ENCODE results near the gene RYR2. TPM values are rescaled to one million over a fixed set of nuclear protein-coding genes. Genes with fewer than 3 reads are reported as not detected.

The RYR2 gene
- total and polyA plus RNA-seq, 4 donors = 2.6 to 128 (median 17.7) TPM

GRCh38 chr1:237619553-237619952, 577.6 kb downstream of the RYR2 start:
- Histone ChIP-seq H3K9me3 (ENCODE audit: control insufficient read depth, low read length) (peaks cover 2% of the 10 kb centered on the region), H3K27me3 (ENCODE audit: control insufficient read depth in 1 of 2, insufficient read depth in 2 of 2, low read length in 1 of 2) (no peaks in the 10 kb centered on the region), H3K4me1 (ENCODE audit: control insufficient read depth in 1 of 2, insufficient read depth in 2 of 2, low read length in 2 of 2) (no peaks in the 10 kb centered on the region), H3K4me3 (ENCODE audit: low read length in 2 of 2) (no peak overlapping the region), H3K27ac (ENCODE audit: low read depth in 1 of 2, low read length in 2 of 2) (no peak overlapping the region), H3K36me3 (ENCODE audit: control insufficient read depth in 1 of 2, insufficient read depth in 2 of 2, low read length in 1 of 2) (peaks cover 7 to 14% of the 10 kb centered on the region in 2 donors)
- intact Hi-C loops (cut with DNase I) = no loop called here
- ATAC-seq (ENCODE audit: low FRiP score) (no peak), DNase-seq (no peak)
- 95% methylated on average over 5 of the region's 5 CpGs for WGBS, 2 donors

- H3K4me1 ChIP-seq (ENCODE audit: control insufficient read depth in 1 of 2, insufficient read depth in 2 of 2, low read length in 2 of 2) = no peaks in the 10 kb centered on the region
- ATAC-seq (ENCODE audit: low FRiP score) = no peak
Observed at GRCh38 chr1:237634922-237635321, 592.9 kb downstream of the RYR2 start.

DNA sequence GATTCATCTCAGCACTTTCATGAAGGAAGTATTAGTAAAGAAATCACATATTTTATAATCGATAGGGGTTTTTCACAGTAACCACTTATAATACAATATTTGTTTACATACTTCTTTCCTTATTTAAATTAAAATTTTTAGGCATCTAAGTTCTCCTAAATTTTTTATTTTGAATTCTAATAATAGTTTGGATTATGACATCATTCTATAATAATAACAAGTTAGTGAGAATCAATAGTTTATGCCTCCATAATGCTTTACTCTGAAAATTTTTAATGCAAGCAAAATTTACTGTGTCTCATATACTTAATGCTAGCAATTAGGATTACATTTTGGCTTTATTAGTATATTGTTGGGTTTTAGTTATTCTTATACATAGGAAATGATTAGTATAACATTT, 596.6 kb downstream of the RYR2 start:
- DNase-seq (no peak), ATAC-seq (ENCODE audit: low FRiP score) (no peak)
- Histone ChIP-seq H3K36me3 (ENCODE audit: control insufficient read depth in 1 of 2, insufficient read depth in 2 of 2, low read length in 1 of 2) (peaks cover 0 to 8% of the 10 kb centered on the region in 2 donors), H3K27me3 (ENCODE audit: control insufficient read depth in 1 of 2, insufficient read depth in 2 of 2, low read length in 1 of 2) (no peaks in the 10 kb centered on the region), H3K4me3 (ENCODE audit: low read length in 2 of 2) (no peak overlapping the region), H3K9me3 (ENCODE audit: control insufficient read depth, low read length) (no peaks in the 10 kb centered on the region), H3K4me1 (ENCODE audit: control insufficient read depth in 1 of 2, insufficient read depth in 2 of 2, low read length in 2 of 2) (no peaks in the 10 kb centered on the region), H3K27ac (ENCODE audit: low read depth in 1 of 2, low read length in 2 of 2) (no peak overlapping the region)
- intact Hi-C loops (cut with DNase I) = no loop called here
- WGBS, 2 donors = 97 to 98% methylated on average over 1 of the region's 1 CpG

More at GRCh38 chr1:237634922-237635321, 592.9 kb downstream of the RYR2 start:
- no peaks in the 10 kb centered on the region for H3K27me3 ChIP-seq (ENCODE audit: control insufficient read depth in 1 of 2, insufficient read depth in 2 of 2, low read length in 1 of 2)
- H3K9me3 ChIP-seq (ENCODE audit: control insufficient read depth, low read length) = no peaks in the 10 kb centered on the region
- WGBS, 2 donors = 87 to 96% methylated on average over 5 of the region's 5 CpGs
- intact Hi-C loops (cut with DNase I) = no loop called here
- DNase-seq = no peak
- peaks cover 0 to 10% of the 10 kb centered on the region in 2 donors for H3K36me3 ChIP-seq (ENCODE audit: control insufficient read depth in 1 of 2, insufficient read depth in 2 of 2, low read length in 1 of 2)
- no peak overlapping the region for H3K27ac ChIP-seq (ENCODE audit: low read depth in 1 of 2, low read length in 2 of 2)
- H3K4me3 ChIP-seq (ENCODE audit: low read length in 2 of 2) = no peak overlapping the region

GRCh38 chr1:237640011-237640671, 598.2 kb downstream of the RYR2 start:
- no peaks in the 10 kb centered on the region for H3K9me3 ChIP-seq (ENCODE audit: control insufficient read depth, low read length)
- intact Hi-C loops (cut with DNase I) = no loop called here
- 70 to 76% methylated on average over 2 of the region's 2 CpGs for WGBS, 2 donors
- no peak overlapping the region for H3K27ac ChIP-seq (ENCODE audit: low read depth in 1 of 2, low read length in 2 of 2)
- peaks cover 0 to 8% of the 10 kb centered on the region in 2 donors for H3K36me3 ChIP-seq (ENCODE audit: control insufficient read depth in 1 of 2, insufficient read depth in 2 of 2, low read length in 1 of 2)
- ATAC-seq (ENCODE audit: low FRiP score) (peak; percentile 26), DNase-seq (no peak)
- H3K4me3 ChIP-seq (ENCODE audit: low read length in 2 of 2) = no peak overlapping the region
- H3K4me1 ChIP-seq (ENCODE audit: control insufficient read depth in 1 of 2, insufficient read depth in 2 of 2, low read length in 2 of 2) = no peaks in the 10 kb centered on the region
- H3K27me3 ChIP-seq (ENCODE audit: control insufficient read depth in 1 of 2, insufficient read depth in 2 of 2, low read length in 1 of 2) = no peaks in the 10 kb centered on the region

- Histone ChIP-seq H3K36me3 (ENCODE audit: control insufficient read depth in 1 of 2, insufficient read depth in 2 of 2, low read length in 1 of 2) (peaks cover 0 to 5% of the 10 kb centered on the region in 2 donors), H3K4me1 (ENCODE audit: control insufficient read depth in 1 of 2, insufficient read depth in 2 of 2, low read length in 2 of 2) (no peaks in the 10 kb centered on the region), H3K27me3 (ENCODE audit: control insufficient read depth in 1 of 2, insufficient read depth in 2 of 2, low read length in 1 of 2) (no peaks in the 10 kb centered on the region), H3K4me3 (ENCODE audit: low read length in 2 of 2) (no peak overlapping the region), H3K9me3 (ENCODE audit: control insufficient read depth, low read length) (no peaks in the 10 kb centered on the region), H3K27ac (ENCODE audit: low read depth in 1 of 2, low read length in 2 of 2) (no peak overlapping the region)
- intact Hi-C loops (cut with DNase I) = no loop called here
- ATAC-seq (ENCODE audit: low FRiP score) (no peak), DNase-seq (no peak)
- 40 to 42% methylated on average over 2 of the region's 2 CpGs for WGBS, 2 donors
Observed at GRCh38 chr1:237640966-237641365, 599.0 kb downstream of the RYR2 start.

DNA sequence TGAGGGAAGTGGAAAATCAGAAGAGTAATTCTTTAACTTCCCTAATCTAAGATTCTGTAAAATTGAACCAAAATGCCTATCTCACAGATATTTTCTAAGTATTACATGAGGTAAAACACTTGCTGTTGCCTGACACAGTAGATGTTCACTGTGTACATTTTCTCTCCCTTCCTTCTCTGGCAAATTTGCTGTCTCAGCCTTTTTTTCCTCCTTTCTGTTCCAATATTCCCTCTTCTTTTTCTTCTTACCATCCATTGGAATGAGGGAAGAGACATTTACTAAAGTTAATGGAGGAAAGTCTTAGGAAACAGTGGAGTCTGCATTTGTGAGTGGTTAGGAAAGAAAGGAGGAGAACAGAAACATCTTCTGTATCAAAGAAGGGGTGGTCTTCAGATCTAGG, 608.8 kb downstream of the RYR2 start:
- intact Hi-C loops (cut with DNase I) = no loop called here
- Histone ChIP-seq H3K4me1 (ENCODE audit: control insufficient read depth in 1 of 2, insufficient read depth in 2 of 2, low read length in 2 of 2) (no peaks in the 10 kb centered on the region), H3K4me3 (ENCODE audit: low read length in 2 of 2) (no peak overlapping the region), H3K27me3 (ENCODE audit: control insufficient read depth in 1 of 2, insufficient read depth in 2 of 2, low read length in 1 of 2) (no peaks in the 10 kb centered on the region), H3K27ac (ENCODE audit: low read depth in 1 of 2, low read length in 2 of 2) (no peak overlapping the region), H3K36me3 (ENCODE audit: control insufficient read depth in 1 of 2, insufficient read depth in 2 of 2, low read length in 1 of 2) (peaks cover 0 to 2% of the 10 kb centered on the region in 2 donors), H3K9me3 (ENCODE audit: control insufficient read depth, low read length) (no peaks in the 10 kb centered on the region)
- ATAC-seq (ENCODE audit: low FRiP score) = no peak
- no peak for DNase-seq

DNA sequence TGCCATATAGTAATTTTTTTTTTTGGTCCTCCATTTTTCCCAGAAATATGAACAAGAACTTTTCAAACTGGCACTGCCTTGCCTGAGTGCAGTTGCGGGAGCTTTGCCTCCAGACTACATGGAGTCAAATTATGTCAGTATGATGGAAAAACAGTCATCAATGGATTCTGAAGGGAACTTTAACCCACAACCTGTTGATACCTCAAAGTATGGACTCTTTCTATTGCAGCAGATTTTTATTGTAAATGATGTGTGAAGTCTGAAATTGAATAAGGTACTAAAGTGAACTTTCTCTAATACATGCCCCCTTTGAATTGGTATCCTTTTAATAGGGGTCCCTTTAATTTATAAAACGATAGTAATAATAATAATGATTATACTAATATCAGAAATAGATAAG, 613.8 kb downstream of the RYR2 start:
- ATAC-seq (ENCODE audit: low FRiP score) = no peak
- Histone ChIP-seq H3K36me3 (ENCODE audit: control insufficient read depth in 1 of 2, insufficient read depth in 2 of 2, low read length in 1 of 2) (no peaks in the 10 kb centered on the region), H3K4me1 (ENCODE audit: control insufficient read depth in 1 of 2, insufficient read depth in 2 of 2, low read length in 2 of 2) (no peaks in the 10 kb centered on the region), H3K27me3 (ENCODE audit: control insufficient read depth in 1 of 2, insufficient read depth in 2 of 2, low read length in 1 of 2) (no peaks in the 10 kb centered on the region), H3K9me3 (ENCODE audit: control insufficient read depth, low read length) (no peaks in the 10 kb centered on the region), H3K4me3 (ENCODE audit: low read length in 2 of 2) (no peak overlapping the region), H3K27ac (ENCODE audit: low read depth in 1 of 2, low read length in 2 of 2) (no peak overlapping the region)
- DNase-seq = no peak
- 63 to 89% methylated on average over 2 of the region's 2 CpGs for WGBS, 2 donors
- intact Hi-C loops (cut with DNase I) = no loop called here

DNA sequence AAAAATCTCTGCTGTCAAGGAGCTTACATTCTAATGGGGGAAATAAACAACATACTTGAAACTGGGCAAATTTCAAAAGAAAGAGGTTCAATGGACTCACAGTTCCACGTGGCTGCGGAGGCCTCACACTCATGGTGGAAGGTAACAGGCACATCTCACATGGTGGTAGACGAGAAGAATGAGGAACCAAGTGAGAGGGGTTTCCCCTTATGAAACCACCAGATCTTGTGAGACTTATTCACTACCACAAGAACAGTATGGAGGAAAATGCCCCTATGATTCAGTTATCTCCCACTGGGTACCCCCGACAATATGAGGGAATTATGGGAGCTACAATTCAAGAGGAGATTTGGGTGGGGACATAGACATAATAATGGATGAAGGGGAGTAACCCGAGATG, 622.4 kb downstream of the RYR2 start:
- Histone ChIP-seq H3K36me3 (ENCODE audit: control insufficient read depth in 1 of 2, insufficient read depth in 2 of 2, low read length in 1 of 2) (peaks cover 0 to 3% of the 10 kb centered on the region in 2 donors), H3K4me1 (ENCODE audit: control insufficient read depth in 1 of 2, insufficient read depth in 2 of 2, low read length in 2 of 2) (peaks cover 0 to 2% of the 10 kb centered on the region in 2 donors), H3K27ac (ENCODE audit: low read depth in 1 of 2, low read length in 2 of 2) (no peak overlapping the region), H3K9me3 (ENCODE audit: control insufficient read depth, low read length) (no peaks in the 10 kb centered on the region), H3K27me3 (ENCODE audit: control insufficient read depth in 1 of 2, insufficient read depth in 2 of 2, low read length in 1 of 2) (no peaks in the 10 kb centered on the region), H3K4me3 (ENCODE audit: low read length in 2 of 2) (no peak overlapping the region)
- ATAC-seq (ENCODE audit: low FRiP score) = no peak
- 90 to 92% methylated on average over 5 of the region's 5 CpGs for WGBS, 2 donors
- no peak for DNase-seq
- intact Hi-C loops (cut with DNase I) = no loop called here

GRCh38 chr1:237670302-237670701, 628.3 kb downstream of the RYR2 start:
- Histone ChIP-seq H3K4me1 (ENCODE audit: control insufficient read depth in 1 of 2, insufficient read depth in 2 of 2, low read length in 2 of 2) (no peaks in the 10 kb centered on the region), H3K9me3 (ENCODE audit: control insufficient read depth, low read length) (no peaks in the 10 kb centered on the region), H3K27me3 (ENCODE audit: control insufficient read depth in 1 of 2, insufficient read depth in 2 of 2, low read length in 1 of 2) (no peaks in the 10 kb centered on the region), H3K36me3 (ENCODE audit: control insufficient read depth in 1 of 2, insufficient read depth in 2 of 2, low read length in 1 of 2) (peaks cover 0 to 2% of the 10 kb centered on the region in 2 donors), H3K4me3 (ENCODE audit: low read length in 2 of 2) (no peak overlapping the region), H3K27ac (ENCODE audit: low read depth in 1 of 2, low read length in 2 of 2) (no peak overlapping the region)
- intact Hi-C loops (cut with DNase I) = no loop called here
- DNase-seq = no peak
- no peak for ATAC-seq (ENCODE audit: low FRiP score)
- WGBS, 2 donors = 73% methylated on average over 1 of the region's 1 CpG; no CpG with 5 or more reads in 1 of the 2 donors
